Measurements from ENCODE around the gene PXK. TPM values are rescaled to one million over a fixed set of nuclear protein-coding genes. Genes with fewer than 3 reads are reported as not detected.

The PXK gene
- total RNA-seq, 1 donor from 2014 or later = 12.4 TPM

DNA sequence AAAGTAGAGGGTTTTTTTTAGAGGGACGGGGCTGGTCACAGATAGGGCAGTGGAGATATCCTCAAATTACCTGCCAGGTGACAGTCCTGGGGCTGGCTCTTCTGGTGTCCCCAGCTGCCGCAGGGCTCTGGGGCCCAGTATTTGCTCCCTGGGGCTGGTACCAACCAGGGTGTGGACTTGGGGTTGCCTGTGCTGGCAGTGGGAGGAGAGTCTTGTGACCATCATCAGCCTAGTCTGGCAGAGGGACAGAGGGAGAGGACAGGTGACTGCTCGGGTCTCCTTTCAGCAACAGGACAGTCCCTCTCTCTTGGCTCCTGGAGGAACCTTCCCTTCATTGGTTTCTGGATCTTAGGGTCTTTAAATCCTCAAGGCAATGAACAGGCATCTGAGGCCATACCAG lies 34.5 kb upstream of the PXK start:
- H3K27ac Mint-ChIP-seq = no peak overlapping the region
- peaks cover 20% of the 10 kb centered on the region for H3K27me3 Mint-ChIP-seq
- no peaks in the 10 kb centered on the region for H3K4me1 Mint-ChIP-seq (ENCODE audit: unreplicated experiment)
- no peaks in the 10 kb centered on the region for H3K36me3 Mint-ChIP-seq
- TF ChIP-seq, protein P1, sequence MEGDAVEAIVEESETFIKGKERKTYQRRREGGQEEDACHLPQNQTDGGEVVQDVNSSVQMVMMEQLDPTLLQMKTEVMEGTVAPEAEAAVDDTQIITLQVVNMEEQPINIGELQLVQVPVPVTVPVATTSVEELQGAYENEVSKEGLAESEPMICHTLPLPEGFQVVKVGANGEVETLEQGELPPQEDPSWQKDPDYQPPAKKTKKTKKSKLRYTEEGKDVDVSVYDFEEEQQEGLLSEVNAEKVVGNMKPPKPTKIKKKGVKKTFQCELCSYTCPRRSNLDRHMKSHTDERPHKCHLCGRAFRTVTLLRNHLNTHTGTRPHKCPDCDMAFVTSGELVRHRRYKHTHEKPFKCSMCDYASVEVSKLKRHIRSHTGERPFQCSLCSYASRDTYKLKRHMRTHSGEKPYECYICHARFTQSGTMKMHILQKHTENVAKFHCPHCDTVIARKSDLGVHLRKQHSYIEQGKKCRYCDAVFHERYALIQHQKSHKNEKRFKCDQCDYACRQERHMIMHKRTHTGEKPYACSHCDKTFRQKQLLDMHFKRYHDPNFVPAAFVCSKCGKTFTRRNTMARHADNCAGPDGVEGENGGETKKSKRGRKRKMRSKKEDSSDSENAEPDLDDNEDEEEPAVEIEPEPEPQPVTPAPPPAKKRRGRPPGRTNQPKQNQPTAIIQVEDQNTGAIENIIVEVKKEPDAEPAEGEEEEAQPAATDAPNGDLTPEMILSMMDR (conservative IDR thresholded peaks at IDR 0.05) = no peak
- no peaks in the 10 kb centered on the region for H3K9me3 Mint-ChIP-seq
- DNase-seq (ENCODE audit: extremely low spot score, unreplicated experiment) = no peak
- H3K4me3 Mint-ChIP-seq = no peak overlapping the region

DNA sequence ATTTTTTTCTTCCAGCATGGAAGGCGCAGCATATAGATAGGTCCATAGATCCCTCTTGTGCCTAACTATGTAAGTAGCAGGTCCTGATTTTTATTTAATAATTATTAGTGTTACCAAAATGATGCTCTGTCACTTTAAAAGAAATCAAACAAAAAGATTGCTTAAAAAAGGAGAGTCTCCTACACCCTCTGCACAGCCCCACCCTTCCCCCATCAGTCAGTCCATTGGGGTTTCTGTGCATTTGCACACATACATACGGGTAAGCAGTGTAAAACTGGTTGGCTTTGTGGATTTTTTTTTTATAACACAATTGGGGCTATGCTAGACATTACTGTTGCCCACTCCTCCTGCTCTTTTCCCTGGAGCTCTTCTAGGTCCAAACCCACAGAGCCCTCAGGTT lies 33.6 kb upstream of the PXK start:
- DNase-seq (ENCODE audit: extremely low spot score, unreplicated experiment) = no peak
- no peak overlapping the region for H3K4me3 Mint-ChIP-seq
- H3K27me3 Mint-ChIP-seq = peaks cover 20% of the 10 kb centered on the region
- H3K27ac Mint-ChIP-seq = no peak overlapping the region
- TF ChIP-seq, protein P1 (conservative IDR thresholded peaks at IDR 0.05) = no peak
- H3K4me1 Mint-ChIP-seq (ENCODE audit: unreplicated experiment) = no peaks in the 10 kb centered on the region
- no peaks in the 10 kb centered on the region for H3K9me3 Mint-ChIP-seq
- H3K36me3 Mint-ChIP-seq = no peaks in the 10 kb centered on the region

DNA sequence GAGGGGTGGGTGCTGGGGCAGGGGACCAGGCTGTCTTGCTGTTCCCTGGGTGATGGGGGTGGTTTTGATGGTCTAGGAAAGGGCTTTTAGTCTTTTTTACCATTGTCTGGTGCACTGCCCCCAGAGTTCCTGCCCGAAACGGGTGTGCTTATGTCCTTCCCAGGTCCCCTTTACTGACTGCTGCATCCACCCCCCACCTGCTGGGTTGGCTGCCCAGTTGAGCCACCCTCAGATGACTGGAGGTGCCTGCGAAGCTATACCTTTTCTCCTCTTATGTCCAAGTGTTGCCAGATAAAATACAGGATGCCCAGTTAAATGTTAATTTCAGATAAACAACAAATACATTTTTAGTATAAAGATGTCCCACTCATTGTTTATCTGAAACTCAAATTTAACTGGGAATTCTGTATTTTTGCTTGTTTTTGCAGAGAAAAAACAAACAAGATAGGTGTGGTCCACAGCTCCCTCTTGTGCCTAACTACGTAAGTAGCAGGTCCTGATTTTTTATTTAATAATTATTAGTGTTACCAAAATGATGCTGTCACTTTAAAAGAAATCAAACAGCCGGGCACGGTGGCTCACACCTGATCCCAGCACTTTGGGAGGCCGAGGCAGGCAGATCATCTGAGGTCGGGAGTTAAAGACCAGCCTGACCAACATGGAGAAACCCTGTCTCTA lies 32.7 kb upstream of the PXK start:
- H3K4me3 Mint-ChIP-seq = no peak overlapping the region
- DNase-seq (ENCODE audit: extremely low spot score, unreplicated experiment) = no peak
- H3K9me3 Mint-ChIP-seq = no peaks in the 10 kb centered on the region
- H3K27ac Mint-ChIP-seq = no peak overlapping the region
- TF ChIP-seq, protein P1 (conservative IDR thresholded peaks at IDR 0.05) = peak; percentile 81
- H3K36me3 Mint-ChIP-seq = no peaks in the 10 kb centered on the region
- H3K27me3 Mint-ChIP-seq = peaks cover 20% of the 10 kb centered on the region
- H3K4me1 Mint-ChIP-seq (ENCODE audit: unreplicated experiment) = no peaks in the 10 kb centered on the region

DNA sequence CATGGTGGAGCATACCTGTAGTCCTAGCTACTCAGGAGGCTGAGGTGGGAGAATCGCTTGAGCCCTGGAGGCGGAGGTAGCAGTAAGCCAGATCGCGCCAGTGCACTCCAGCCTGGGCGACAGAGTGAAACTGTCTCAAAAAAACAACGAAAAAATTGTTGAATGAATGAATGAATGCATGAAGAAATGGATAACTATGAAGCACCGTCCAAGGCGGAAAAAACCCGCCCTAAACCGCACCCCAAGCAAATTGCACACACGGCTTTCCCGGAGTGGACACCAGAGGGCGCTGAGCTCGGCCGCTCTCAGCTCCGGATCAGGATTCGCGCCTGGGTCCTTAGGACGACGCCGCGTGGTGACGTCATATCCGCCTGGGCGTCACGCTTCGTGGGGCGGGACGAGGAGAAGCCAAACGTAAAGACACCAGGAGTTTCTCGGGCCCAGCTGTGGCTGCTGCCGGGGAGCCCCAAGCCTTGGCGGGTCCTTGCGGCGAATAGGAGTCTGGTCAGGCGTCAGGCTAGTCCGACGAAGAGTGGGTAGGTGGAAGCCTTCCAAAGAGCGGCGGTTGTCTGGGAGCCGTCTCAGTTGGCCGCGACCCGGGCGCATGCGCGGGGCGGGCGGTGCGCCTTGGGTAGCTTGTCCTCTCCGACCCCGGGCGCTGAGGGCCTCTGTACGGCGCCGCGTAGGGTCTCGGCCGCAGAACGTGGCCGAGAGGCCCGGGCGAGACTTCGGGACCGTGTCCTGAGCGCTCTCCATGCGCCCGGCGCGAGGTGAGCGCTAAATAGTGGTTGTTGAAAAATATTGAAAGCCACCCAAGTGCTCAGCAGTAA lies 26.6 kb upstream of the PXK start, which contains the start of the genes HTD2 and RPP14:
HTD2 (plus strand) TSS at position 639 of the 830 bp plus-strand sequence. CDS start 11,094 bp downstream, outside the sequence.
RPP14 (plus strand) TSS at position 364 of the 830 bp plus-strand sequence. CDS start 4,085 bp downstream, outside the sequence.
- H3K36me3 Mint-ChIP-seq = peaks cover 12% of the 10 kb centered on the region

DNA sequence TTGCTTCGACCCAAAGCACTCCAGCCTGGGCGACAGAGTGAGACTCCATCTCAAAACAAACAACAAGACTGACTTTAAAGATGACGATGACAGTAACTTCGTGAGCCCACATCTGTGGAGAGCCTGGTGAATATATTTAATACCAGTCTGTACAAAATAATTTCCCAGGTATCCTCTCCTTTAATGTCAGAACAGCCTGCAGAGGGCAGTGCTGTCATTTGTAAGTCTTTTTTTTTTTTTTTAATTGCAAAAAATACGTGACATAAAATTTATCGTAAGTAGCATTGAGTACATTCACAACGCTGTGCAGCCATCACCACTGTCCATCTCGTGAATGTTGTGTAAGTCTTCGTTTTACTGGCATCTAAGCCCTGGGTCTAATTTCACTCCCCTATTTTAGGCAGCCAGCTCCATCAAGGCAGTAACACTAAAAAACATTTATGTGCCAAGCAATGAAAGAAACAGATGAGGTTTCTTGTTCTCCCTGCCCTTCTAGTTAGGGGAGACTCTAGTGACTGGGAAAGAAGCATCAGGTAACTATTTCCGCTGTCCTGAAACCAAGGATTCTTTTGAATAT lies 25.0 kb upstream of the PXK start:
- peak overlapping the region; percentile 96 for H3K4me3 Mint-ChIP-seq
- peaks cover under 1% of the 10 kb centered on the region for H3K27me3 Mint-ChIP-seq
- peaks cover 18% of the 10 kb centered on the region for H3K4me1 Mint-ChIP-seq (ENCODE audit: unreplicated experiment)
- H3K27ac Mint-ChIP-seq = peak overlapping the region; percentile 18
- H3K9me3 Mint-ChIP-seq = no peaks in the 10 kb centered on the region
- no peak for DNase-seq (ENCODE audit: extremely low spot score, unreplicated experiment)
- peaks cover 16% of the 10 kb centered on the region for H3K36me3 Mint-ChIP-seq
- TF ChIP-seq, protein P1 (conservative IDR thresholded peaks at IDR 0.05) = peak; percentile 77

More for the DNA sequence above, 26.6 kb upstream of the PXK start, which contains the start of the genes HTD2 and RPP14:
- DNase-seq (ENCODE audit: extremely low spot score, unreplicated experiment) = peak; percentile 98
- H3K4me1 Mint-ChIP-seq (ENCODE audit: unreplicated experiment) = peaks cover 18% of the 10 kb centered on the region
- no peaks in the 10 kb centered on the region for H3K9me3 Mint-ChIP-seq
- H3K27me3 Mint-ChIP-seq = peaks cover 17% of the 10 kb centered on the region
- peak within 1 kb of the TSS; percentile 96 for H3K4me3 Mint-ChIP-seq
- TF ChIP-seq, protein P1 (conservative IDR thresholded peaks at IDR 0.05) = peak; percentile 99
- peak within 1 kb of the TSS; percentile 99 for H3K27ac Mint-ChIP-seq

Data from type B pancreatic cell (in vitro differentiated cells).